Stimulated activated memory B cell treated with anti-CD40 and anti-IgM and Interleukin-4, amounts not matched to agents 10 μg/mL and 1 μg/mL and 100 μg/mL, for 72 hours (primary cell): Measurements from ENCODE around the gene NOL11.

ENCODE experiments used
- ATAC-seq: fragments of 150-1000 bp; cut with Tn5 transposase; 2 replicates; pipeline ENCODE4 v1.10.0; 2021
- H3K27ac Mint-ChIP-seq: one replicate; pipeline ENCODE4 v1.8.0; 2022; ENCODE audit warnings: mild to moderate bottlenecking, mixed read lengths
- H3K27me3 Mint-ChIP-seq: one replicate; pipeline ENCODE4 v1.8.0; 2022; ENCODE audit warnings: mixed read lengths
- H3K36me3 Mint-ChIP-seq: one replicate; pipeline ENCODE4 v1.8.0; 2022; ENCODE audit warnings: mixed read lengths
- H3K4me1 Mint-ChIP-seq: one replicate; pipeline ENCODE4 v1.8.0; 2022; ENCODE audit warnings: mixed read lengths
- H3K4me3 Mint-ChIP-seq: one replicate; pipeline ENCODE4 v1.8.0; 2022; ENCODE audit warnings: mild to moderate bottlenecking, moderate library complexity, mixed read lengths
- H3K9me3 Mint-ChIP-seq: one replicate; pipeline ENCODE4 v1.8.0; 2022; ENCODE audit warnings: mixed read lengths

NOL11 gene

DNA sequence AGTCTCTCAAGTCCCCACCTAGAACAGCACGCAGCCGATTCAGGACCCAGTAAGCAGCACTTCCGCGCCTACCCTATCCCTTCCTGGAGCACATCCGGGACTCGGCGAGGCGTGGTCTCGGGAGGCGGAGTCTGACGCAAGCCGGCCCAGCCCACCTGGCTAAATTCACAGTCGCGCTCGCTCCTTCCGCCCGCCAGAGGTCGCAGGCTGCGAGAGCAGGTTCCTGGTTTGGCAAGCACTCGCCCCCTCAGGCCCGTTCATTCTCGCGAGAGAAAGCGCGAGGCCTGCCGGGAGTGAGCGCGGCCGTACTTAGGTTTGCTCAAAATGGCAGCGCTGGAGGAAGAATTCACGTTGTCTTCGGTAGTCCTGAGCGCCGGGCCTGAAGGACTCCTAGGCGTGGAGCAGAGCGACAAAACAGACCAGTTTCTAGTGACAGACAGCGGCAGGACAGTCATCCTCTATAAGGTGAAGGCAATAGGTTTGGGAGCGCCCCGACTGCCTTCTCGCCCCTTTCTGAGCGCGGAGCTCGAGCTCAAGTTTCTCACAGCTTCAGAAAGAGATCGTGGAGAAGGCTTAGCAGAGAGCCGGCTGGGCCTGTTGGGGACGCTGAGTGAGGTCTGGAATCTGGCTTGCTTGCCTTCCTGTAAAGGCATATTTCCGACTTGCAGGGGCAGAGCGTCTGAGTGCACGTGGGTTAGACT lies at the start of gene NOL11:
Gene NOL11, plus strand, starts transcription at position 313 of the 701 bp plus-strand sequence. Its CDS starts 12 bp downstream, at position 325.
- H3K27me3 Mint-ChIP-seq, result no peaks in the 10 kb centered on the region

DNA sequence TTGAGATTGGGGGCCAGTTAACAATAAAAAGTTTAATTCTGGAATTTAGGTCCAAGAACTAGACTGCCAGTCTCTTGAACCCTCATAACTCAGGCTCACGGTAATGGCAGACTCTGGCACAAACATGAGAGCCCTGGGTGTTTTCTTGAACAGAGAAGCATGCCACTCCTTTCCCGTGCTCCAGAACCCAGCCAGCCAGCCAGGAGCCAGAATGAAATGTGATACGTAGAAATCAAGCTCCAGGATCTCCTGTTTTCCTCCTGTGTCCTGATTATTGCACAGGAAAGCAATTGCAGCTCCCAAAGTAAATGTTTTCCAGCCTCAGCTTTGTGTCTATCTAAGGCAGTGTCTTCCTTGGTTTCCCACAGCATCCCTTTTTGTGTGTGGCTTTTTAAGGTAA lies 46.2 kb upstream of the NOL11 start:
- no peak for ATAC-seq
- Mint-ChIP-seq H3K4me3 (no peak overlapping the region), H3K9me3 (peaks cover 3% of the 10 kb centered on the region), H3K36me3 (peaks cover 9% of the 10 kb centered on the region), H3K4me1 (no peaks in the 10 kb centered on the region), H3K27ac (no peak overlapping the region), H3K27me3 (no peaks in the 10 kb centered on the region)

More for the DNA sequence above, at the start of gene NOL11:
- Mint-ChIP-seq H3K9me3 (peaks cover 3% of the 10 kb centered on the region), H3K36me3 (peaks cover 11% of the 10 kb centered on the region), H3K4me3 (peak within 1 kb of the TSS; percentile 100), H3K4me1 (peaks cover 18% of the 10 kb centered on the region), H3K27ac (peak within 1 kb of the TSS; percentile 97)
- ATAC-seq, result peak; percentile 100

DNA sequence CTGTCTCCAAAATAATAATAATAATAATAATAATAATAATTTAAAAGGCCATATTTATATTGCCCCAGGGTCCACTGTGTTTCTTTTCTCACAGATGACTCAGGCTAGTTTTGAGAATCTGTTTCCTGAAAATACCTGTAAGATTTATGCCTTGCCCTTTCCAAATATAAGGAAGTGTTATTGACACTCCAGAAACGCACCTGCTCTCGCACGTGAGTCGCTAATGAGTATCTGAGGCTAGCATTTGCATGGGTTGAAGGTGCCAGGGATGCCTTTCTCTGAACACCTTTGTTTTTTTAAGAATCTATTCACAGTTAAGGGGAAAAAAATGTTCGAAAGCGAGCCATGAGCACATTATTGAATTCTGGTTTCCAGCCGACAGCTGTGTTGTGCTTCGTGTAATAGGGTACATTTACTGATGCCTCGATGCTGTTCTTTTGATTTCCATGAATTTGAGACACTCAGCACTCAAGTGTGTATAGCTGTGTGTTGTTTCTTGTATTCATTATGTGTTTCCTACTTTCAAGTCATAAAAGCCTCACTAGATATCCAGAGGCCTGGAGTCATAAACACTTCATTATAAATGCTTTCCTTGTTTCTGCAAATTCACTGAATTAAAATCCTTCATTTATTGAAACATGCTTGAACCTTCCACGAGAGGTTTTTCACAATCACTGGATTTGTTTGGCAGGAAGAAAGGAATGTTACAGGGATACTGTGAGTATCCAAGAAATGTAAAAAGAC lies 45.0 kb upstream of the NOL11 start:
- Mint-ChIP-seq H3K27ac (no peak overlapping the region), H3K4me1 (no peaks in the 10 kb centered on the region), H3K36me3 (peaks cover 17% of the 10 kb centered on the region), H3K4me3 (no peak overlapping the region), H3K9me3 (peaks cover 3% of the 10 kb centered on the region), H3K27me3 (no peaks in the 10 kb centered on the region)
- ATAC-seq, result no peak

DNA sequence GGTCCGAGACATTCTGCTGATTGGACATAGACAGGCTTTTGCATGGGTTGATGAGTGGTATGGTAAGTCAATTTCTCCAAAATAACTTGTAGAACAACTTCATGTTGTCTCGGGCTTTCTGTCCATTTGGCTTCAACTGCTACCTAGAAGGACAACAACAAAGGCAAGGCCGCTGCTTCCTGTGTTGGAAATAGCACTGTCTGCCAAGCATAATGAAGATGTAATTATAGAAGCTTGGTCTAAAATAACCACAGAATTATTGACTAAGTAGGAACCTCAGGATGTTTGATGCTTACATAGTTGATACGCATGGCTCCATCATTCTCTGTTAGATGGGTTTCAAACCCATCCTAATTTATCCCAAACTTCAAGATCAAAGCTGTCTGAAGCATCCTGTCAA lies 42.3 kb upstream of the NOL11 start:
- Mint-ChIP-seq H3K36me3 (peaks cover 23% of the 10 kb centered on the region), H3K4me1 (peaks cover 12% of the 10 kb centered on the region), H3K4me3 (no peak overlapping the region), H3K27me3 (no peaks in the 10 kb centered on the region), H3K27ac (no peak overlapping the region), H3K9me3 (no peaks in the 10 kb centered on the region)
- ATAC-seq, result no peak

DNA sequence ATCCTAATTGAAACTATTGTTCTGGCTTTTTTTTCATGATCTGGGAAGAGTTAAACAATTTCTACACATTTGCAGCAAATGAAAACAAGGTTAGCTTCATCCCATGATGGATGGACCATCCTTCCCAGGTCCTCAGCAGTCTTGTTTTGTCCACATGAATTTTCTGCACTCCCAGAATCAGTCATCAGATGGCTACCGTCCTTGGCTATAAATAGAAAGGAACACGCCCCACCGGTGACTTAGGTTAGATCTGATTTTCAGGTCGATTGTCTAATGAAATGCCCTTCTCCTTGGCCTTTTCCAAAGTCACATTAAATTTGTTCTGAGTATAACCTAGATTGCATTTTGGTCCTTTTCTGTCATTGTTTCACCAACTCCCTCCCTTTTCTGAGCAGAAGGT lies 41.4 kb upstream of the NOL11 start:
- H3K36me3 Mint-ChIP-seq, result peaks cover 24% of the 10 kb centered on the region
- no peaks in the 10 kb centered on the region for H3K27me3 Mint-ChIP-seq
- H3K4me1 Mint-ChIP-seq, result peaks cover 20% of the 10 kb centered on the region
- peak overlapping the region; percentile 28 for H3K27ac Mint-ChIP-seq
- no peak overlapping the region for H3K4me3 Mint-ChIP-seq
- no peak for ATAC-seq
- H3K9me3 Mint-ChIP-seq, result no peaks in the 10 kb centered on the region

DNA sequence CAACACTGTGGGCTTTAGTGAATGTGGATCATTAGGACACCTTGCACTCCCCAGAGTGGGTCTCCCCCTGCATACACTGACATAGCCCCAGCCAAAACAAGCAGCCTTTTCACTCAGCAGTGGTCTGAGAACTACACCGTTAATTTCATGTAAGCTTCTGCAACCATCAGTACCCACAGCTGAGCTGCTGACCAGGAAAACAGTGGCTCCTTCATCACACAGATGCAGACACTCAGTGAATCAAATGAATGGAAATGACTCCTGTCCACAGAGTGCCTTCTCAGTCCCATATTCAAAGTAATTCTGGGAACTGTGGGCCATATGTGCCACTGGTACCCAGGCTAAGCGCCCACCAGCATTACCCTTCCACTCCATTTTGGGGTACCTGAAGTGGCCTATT lies 39.3 kb upstream of the NOL11 start:
- Mint-ChIP-seq H3K4me3 (no peak overlapping the region), H3K27me3 (no peaks in the 10 kb centered on the region), H3K27ac (no peak overlapping the region), H3K36me3 (peaks cover 24% of the 10 kb centered on the region), H3K4me1 (peaks cover 20% of the 10 kb centered on the region), H3K9me3 (no peaks in the 10 kb centered on the region)
- ATAC-seq, result no peak

DNA sequence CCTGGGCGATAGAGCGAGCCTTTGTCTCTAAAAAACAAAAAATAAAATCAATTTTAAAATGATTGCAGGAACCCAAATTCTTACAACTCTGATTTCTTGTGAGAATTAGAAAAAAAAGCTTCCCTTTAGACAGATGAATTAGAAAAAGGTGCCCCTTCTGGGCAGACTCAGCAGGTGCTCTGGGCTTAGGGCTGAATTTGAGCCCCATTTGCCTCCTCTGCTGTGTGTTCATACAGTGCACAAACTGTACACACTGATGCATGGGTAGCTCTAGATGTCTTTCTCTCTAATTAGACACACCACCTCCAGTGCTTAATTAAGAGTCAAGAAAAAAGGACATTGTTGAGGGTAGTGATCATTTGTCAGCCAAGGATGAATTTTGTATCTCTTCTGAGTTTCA lies 38.5 kb upstream of the NOL11 start:
- peaks cover 24% of the 10 kb centered on the region for H3K36me3 Mint-ChIP-seq
- ATAC-seq, result no peak
- peaks cover 20% of the 10 kb centered on the region for H3K4me1 Mint-ChIP-seq
- no peak overlapping the region for H3K4me3 Mint-ChIP-seq
- H3K27me3 Mint-ChIP-seq, result no peaks in the 10 kb centered on the region
- peak overlapping the region; percentile 77 for H3K27ac Mint-ChIP-seq
- H3K9me3 Mint-ChIP-seq, result no peaks in the 10 kb centered on the region

DNA sequence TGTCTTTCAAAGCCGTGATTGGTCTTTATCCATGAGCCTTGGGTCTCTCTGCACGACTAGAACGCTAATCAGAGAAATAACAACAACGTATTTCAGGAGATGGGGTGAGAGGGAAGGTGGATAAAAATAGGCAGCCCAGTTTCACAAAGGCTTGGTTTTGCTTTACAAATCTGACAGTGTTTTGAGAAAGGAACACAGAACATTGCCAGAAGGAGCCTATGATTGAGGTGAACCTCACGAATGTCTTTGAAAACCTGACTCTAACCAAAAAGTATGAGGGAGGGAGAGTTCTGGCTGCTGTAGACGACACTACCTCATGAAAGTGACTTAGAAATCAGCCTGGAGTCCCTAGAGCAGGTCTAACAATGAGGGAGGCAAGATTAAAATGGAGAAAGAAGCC lies 38.0 kb upstream of the NOL11 start:
- Mint-ChIP-seq H3K36me3 (peaks cover 24% of the 10 kb centered on the region), H3K27me3 (no peaks in the 10 kb centered on the region), H3K4me3 (peak overlapping the region; percentile 12), H3K9me3 (no peaks in the 10 kb centered on the region), H3K27ac (peak overlapping the region; percentile 77), H3K4me1 (peaks cover 20% of the 10 kb centered on the region)
- ATAC-seq, result no peak

DNA sequence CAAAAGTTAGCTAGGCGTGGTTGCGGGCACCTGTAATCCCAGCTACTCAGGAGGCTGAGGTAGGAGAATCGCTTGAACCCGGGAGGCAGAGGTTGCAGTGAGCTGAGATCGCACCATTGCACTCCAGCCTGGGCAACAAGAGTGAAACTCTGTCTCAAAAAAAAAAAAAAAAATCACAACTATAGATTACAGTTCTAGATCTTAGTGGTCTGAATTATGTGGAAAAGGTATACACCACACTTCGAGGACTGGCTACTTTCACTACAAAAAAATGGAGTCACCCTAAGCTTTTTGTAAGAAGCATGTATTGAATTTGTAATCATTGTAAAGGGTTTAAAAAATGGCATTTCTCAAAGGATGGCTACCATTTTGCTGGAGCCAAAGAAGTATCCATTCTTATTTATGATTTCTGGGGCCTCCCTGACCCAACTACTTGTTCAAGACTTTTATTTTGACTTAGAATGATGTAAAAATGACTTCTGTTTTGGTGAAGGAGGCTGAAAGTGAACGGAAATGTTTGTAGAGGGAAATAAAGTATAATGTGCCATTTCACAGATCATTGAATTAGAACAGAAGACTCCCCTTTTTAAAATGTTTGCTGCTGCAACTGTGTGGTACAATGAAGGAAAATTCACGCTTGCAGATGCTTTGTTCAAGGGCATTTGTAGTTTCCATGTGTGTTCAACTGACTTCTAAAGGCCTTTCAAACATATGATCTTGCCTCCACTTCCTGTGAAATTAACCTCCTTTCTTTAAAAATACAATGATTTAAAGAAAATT lies 37.1 kb upstream of the NOL11 start:
- Mint-ChIP-seq H3K36me3 (peaks cover 24% of the 10 kb centered on the region), H3K9me3 (no peaks in the 10 kb centered on the region), H3K4me1 (peaks cover 20% of the 10 kb centered on the region), H3K27ac (peak overlapping the region; percentile 77), H3K27me3 (no peaks in the 10 kb centered on the region), H3K4me3 (no peak overlapping the region)
- peak; percentile 66 for ATAC-seq

DNA sequence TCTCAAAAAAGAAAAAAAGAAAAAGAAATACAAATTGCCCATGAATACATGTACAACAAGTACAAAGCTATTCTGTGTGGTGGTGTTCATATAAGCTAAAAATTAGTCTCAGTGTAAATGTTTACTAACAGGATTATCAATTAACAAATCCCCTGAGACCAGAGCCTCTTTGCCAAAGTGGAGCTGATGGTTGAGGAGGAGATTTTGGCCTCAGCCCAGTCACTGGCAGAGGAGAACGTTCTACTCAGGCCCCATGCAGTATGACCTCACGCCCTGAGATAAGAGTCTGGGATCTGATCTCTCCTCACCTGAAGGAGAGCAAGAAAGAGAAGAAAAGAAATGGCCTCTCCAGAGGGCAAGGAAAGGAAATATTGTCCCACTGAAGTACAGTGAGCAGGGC lies 35.5 kb upstream of the NOL11 start:
- Mint-ChIP-seq H3K4me3 (no peak overlapping the region), H3K27ac (no peak overlapping the region), H3K27me3 (no peaks in the 10 kb centered on the region), H3K4me1 (peaks cover 20% of the 10 kb centered on the region), H3K9me3 (no peaks in the 10 kb centered on the region), H3K36me3 (peaks cover 14% of the 10 kb centered on the region)
- ATAC-seq, result no peak

DNA sequence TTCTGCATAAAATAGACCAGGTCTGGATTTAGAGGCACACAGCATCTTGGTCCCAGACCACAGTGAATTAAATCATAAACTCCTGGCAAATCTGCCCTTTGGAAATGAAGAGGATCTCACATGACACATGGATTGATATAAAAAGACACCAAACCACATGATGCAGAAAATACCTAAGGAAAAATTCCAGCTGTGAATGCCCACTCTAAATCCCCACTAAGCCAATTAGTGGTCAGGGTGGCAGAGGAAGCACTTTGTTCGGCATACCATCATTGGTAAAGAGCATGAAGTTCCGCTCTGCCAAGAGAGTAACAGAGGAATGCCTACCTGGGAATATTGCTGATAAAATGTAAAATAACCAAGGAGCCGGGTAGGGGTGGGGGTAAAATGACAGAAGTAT lies 32.4 kb upstream of the NOL11 start:
- Mint-ChIP-seq H3K27me3 (no peaks in the 10 kb centered on the region), H3K36me3 (peaks cover 2% of the 10 kb centered on the region), H3K9me3 (no peaks in the 10 kb centered on the region), H3K27ac (no peak overlapping the region), H3K4me3 (no peak overlapping the region), H3K4me1 (peaks cover 9% of the 10 kb centered on the region)
- no peak for ATAC-seq

DNA sequence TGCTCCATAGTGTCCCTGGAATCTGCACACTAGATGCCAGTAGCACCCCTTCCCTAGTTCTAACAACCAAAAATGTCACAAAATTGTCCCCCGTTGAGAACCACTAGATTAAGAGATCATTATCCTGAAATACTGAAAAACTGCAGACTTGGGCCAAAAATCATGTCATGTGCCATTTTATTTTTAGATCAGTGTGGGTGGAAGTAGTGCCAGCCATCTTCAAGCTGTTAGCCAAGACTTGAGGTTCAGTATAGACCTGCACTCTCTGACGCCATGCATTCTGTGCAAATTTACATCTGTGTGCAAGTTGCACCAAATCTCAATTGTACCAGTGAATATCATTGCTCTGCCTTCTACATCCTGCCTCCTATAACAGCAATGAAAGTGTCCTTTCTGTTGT lies 31.5 kb upstream of the NOL11 start:
- Mint-ChIP-seq H3K27ac (no peak overlapping the region), H3K36me3 (no peaks in the 10 kb centered on the region)

DNA sequence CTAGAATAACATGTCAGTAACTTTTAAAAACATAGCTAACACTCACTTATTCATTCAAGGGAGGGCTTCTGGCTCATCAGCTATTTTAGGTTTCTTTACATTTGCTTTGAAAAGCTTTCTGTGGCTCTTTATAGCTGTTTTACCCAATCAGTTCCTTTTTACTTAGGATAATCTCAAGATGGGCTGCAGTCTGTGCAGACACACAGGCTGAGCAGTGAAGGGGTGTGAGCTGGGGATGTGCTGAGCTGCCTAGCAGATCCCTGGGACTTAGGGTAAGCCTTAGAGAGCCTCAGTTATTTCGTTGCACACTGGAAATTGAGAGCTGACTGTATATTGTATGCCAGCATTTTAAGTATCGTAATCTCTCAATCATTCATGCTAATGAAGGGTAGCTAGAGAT lies 30.2 kb upstream of the NOL11 start:
- Mint-ChIP-seq H3K27ac (no peak overlapping the region), H3K4me3 (no peak overlapping the region), H3K27me3 (no peaks in the 10 kb centered on the region), H3K36me3 (peaks cover 3% of the 10 kb centered on the region), H3K9me3 (no peaks in the 10 kb centered on the region), H3K4me1 (no peaks in the 10 kb centered on the region)
- no peak for ATAC-seq

More for the DNA sequence above, 31.5 kb upstream of the NOL11 start:
- ATAC-seq, result no peak
- no peaks in the 10 kb centered on the region for H3K9me3 Mint-ChIP-seq
- H3K4me1 Mint-ChIP-seq, result peaks cover under 1% of the 10 kb centered on the region
- no peak overlapping the region for H3K4me3 Mint-ChIP-seq
- H3K27me3 Mint-ChIP-seq, result no peaks in the 10 kb centered on the region

DNA sequence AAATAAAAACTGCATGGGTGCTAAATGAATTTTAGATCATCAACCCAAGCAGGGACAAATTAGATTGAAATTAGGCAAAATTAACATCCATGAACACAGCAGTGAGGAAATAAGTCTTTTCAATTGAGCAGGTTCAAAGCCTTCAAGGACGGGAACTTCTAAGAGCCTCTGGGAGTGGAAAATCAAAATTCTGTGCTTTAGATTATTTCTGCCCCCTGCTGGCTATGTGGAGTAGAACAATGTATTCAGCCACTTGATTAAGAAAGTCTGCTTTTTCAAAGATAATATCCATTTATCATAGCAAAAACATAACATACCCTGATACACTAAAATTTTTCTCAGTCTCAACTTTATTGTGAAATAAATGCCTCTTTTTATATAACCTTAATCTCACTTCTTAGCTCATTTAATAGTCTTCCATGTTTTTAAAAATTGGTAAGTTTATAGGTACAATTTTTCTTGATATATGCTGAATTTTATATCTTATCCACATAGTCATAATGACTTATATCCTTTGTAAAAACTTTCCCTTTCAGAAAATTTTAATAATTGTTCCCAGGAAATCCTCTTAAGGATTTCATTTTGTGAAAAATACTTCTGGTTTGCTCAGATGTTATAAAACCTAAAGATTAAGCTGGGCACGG lies 28.1 kb upstream of the NOL11 start:
- Mint-ChIP-seq H3K27me3 (no peaks in the 10 kb centered on the region), H3K4me1 (no peaks in the 10 kb centered on the region), H3K4me3 (no peak overlapping the region), H3K36me3 (peaks cover 17% of the 10 kb centered on the region), H3K9me3 (no peaks in the 10 kb centered on the region), H3K27ac (no peak overlapping the region)
- no peak for ATAC-seq

DNA sequence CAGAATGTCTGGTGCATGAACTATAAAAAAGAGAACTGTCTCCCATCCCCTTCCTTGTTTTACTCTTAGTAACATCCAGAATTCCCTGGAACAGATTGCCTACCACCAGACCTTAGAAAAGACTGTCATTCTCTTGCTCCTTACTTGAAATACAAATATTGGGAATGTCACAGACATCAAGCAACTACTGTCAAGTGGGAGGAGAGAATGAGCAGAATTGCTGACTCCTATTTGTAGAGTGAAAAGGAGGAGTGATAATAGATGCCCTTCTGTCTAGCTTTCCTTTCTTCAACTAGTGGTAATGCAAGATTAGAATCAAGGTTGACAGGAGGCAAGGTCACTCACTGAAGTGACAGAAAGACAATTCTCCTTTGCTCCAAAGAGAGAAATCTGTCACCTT lies 23.9 kb upstream of the NOL11 start:
- ATAC-seq, result no peak
- Mint-ChIP-seq H3K27me3 (no peaks in the 10 kb centered on the region), H3K27ac (no peak overlapping the region), H3K9me3 (no peaks in the 10 kb centered on the region), H3K36me3 (peaks cover 17% of the 10 kb centered on the region), H3K4me1 (no peaks in the 10 kb centered on the region), H3K4me3 (no peak overlapping the region)
